ENCODE data around the gene MRPL49. TPM values are rescaled to one million over a fixed set of nuclear protein-coding genes. Genes with fewer than 3 reads are reported as not detected.

MRPL49 gene
- total and polyA plus RNA-seq, 2 of the 8 experiments (the other 6 are each of a cell fraction or from before 2014, with no cell fraction given), result 54.0 to 84.8 TPM

GRCh38 chr11:65159012-65159411 is 36.9 kb downstream of the MRPL49 start:
- FAIRE-seq, result no peak
- H2BK5ac ChIP-seq (ENCODE audit: low read depth, low read length), result no peak overlapping the region
- H4K8ac ChIP-seq (ENCODE audit: extremely low read depth, insufficient read depth, low read length), result no peak overlapping the region

More at GRCh38 chr11:65159012-65159411, 36.9 kb downstream of the MRPL49 start:
- Histone ChIP-seq H3K79me2 (ENCODE audit: control insufficient read depth in 1 of 2, insufficient read depth in 2 of 2, low read length in 2 of 2) (no peaks in the 10 kb centered on the region), H3K23me2 (ENCODE audit: low read depth, low read length) (no peaks in the 10 kb centered on the region), H2AFZ (ENCODE audit: low read length) (no peak overlapping the region), H2BK15ac (ENCODE audit: low read length) (no peak overlapping the region), H3K4me3 (ENCODE audit: extremely low read depth in 1 of 4, insufficient read depth in 2 of 4, low read depth in 3 of 4, low read length in 4 of 4) (no peak overlapping the region), H3K4ac (replicated peaks; ENCODE audit: insufficient read length, low read depth, low read length) (no peak overlapping the region), H3K27ac (ENCODE audit: low read depth, low read length) (no peak overlapping the region), H3K4me2 (ENCODE audit: insufficient read depth in 1 of 2, low read depth in 2 of 2, low read length in 2 of 2) (no peak overlapping the region), H3K14ac (ENCODE audit: insufficient read length) (no peak overlapping the region), H2AK5ac (ENCODE audit: low read depth, low read length) (no peak overlapping the region), H3K27me3 (replicated peaks in 1 of 4; ENCODE audit: control insufficient read depth in 3 of 4, extremely low read depth in 1 of 4, insufficient read depth in 3 of 4, low read length in 3 of 4) (no peaks in the 10 kb centered on the region), H3K9ac (replicated peaks in 1 of 4; ENCODE audit: extremely low read depth in 1 of 4, low read depth in 3 of 4, low read length in 3 of 4) (no peak overlapping the region), H3K23ac (ENCODE audit: insufficient read length) (no peak overlapping the region), H4K5ac (ENCODE audit: insufficient read length, low read depth, low read length) (no peak overlapping the region), H4K20me1 (replicated peaks in 1 of 2; ENCODE audit: control insufficient read depth in 1 of 2, insufficient read depth in 2 of 2, low read length in 2 of 2) (no peaks in the 10 kb centered on the region), H3K79me1 (ENCODE audit: low read depth, low read length) (no peaks in the 10 kb centered on the region), H2BK120ac (replicated peaks; ENCODE audit: low read depth, low read length) (no peak overlapping the region), H2BK12ac (ENCODE audit: low read depth, low read length) (no peak overlapping the region), H3K4me1 (replicated peaks in 1 of 4; ENCODE audit: control insufficient read depth in 3 of 4, insufficient read depth in 4 of 4, low read length in 3 of 4) (no peaks in the 10 kb centered on the region), H2BK20ac (ENCODE audit: low read length) (no peak overlapping the region), H3K9me3 (ENCODE audit: insufficient read depth in 2 of 2, low read depth in 1 of 2, low read length in 1 of 2) (no peaks in the 10 kb centered on the region), H4K91ac (replicated peaks; ENCODE audit: insufficient read length, low read length) (no peak overlapping the region), H3K36me3 (ENCODE audit: control insufficient read depth in 2 of 4, insufficient read depth in 4 of 4, low read length in 3 of 4) (no peaks in the 10 kb centered on the region), H3K18ac (ENCODE audit: extremely low read depth, low read length) (no peak overlapping the region), H3K56ac (replicated peaks; ENCODE audit: insufficient read length, low read depth, low read length) (no peak overlapping the region)
- no peak for DNase-seq (ENCODE audit: low read depth in 1 of 2, low spot score in 2 of 2)
- POLR2A ChIA-PET (ENCODE audit: partially characterized antibody), result no interaction called here
- 92% methylated on average over 5 of the region's 5 CpGs; no CpG with 5 or more reads in 1 of the 2 experiments for WGBS, 2 experiments (ENCODE audit: extremely low coverage in 1 of 2, insufficient coverage in 1 of 2, insufficient read length in 1 of 2, insufficient replicate concordance in 2 of 2, low coverage in 1 of 2, low lambda C conversion rate in 2 of 2, missing lambda C conversion rate in 1 of 2)
- no peak for TF ChIP-seq EZH2 (IDR thresholded peaks at IDR 0.05; ENCODE audit: low read depth, low read length, severe bottlenecking)
- TF ChIP-seq ATF2 (IDR thresholded peaks at IDR 0.05; ENCODE audit: low read length), result no peak
- TF ChIP-seq POLR2AphosphoS5 (IDR thresholded peaks at IDR 0.05; ENCODE audit: low read depth, low read length), result no peak
- no peak for TF ChIP-seq JUN (IDR thresholded peaks at IDR 0.05; ENCODE audit: low read depth, low read length)
- no peak for TF ChIP-seq KDM4A (IDR thresholded peaks at IDR 0.05; ENCODE audit: low read depth, low read length, severe bottlenecking)
- TF ChIP-seq, protein P1, sequence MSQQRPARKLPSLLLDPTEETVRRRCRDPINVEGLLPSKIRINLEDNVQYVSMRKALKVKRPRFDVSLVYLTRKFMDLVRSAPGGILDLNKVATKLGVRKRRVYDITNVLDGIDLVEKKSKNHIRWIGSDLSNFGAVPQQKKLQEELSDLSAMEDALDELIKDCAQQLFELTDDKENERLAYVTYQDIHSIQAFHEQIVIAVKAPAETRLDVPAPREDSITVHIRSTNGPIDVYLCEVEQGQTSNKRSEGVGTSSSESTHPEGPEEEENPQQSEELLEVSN (IDR thresholded peaks at IDR 0.05), result no peak
- no peak for TF ChIP-seq NANOG (IDR thresholded peaks at IDR 0.05; ENCODE audit: insufficient read depth, low read depth, low read length, poor library complexity, severe bottlenecking)
- CTCF ChIA-PET (ENCODE audit: partially characterized antibody), result interaction anchor here (0.6 kb wide), 1 partner anchor 96 kb away, joined by 3 read pairs; no protein-coding TSS in a partner anchor

Measured in H1 (cell line).